GM12872 (cell line): ENCODE data around the gene XIST.

Source experiments
- CTCF ChIP-seq: IDR thresholded peaks from 3 replicates; pipeline ENCODE4 v1.5.1; 2011; ENCODE audit warnings: low read depth, mild to moderate bottlenecking, low read length, moderate library complexity; ENCODE audit not compliant: insufficient read depth

XIST gene

GRCh38 chrX:73799888-73800287 is 52.6 kb downstream of the XIST start:
- TF ChIP-seq CTCF, result no peak

- no peak for TF ChIP-seq CTCF
These were observed 67.0 kb downstream of the XIST start for GRCh38 chrX:73785493-73785892.
